ENCODE measurements around the gene USP47.

Gene USP47

GRCh38 chr11:11965192-11965591 lies 123.4 kb downstream of the USP47 start:
- DNase-seq (ENCODE audit: low read depth in 3 of 3, low spot score in 1 of 3) = no peak

DNA sequence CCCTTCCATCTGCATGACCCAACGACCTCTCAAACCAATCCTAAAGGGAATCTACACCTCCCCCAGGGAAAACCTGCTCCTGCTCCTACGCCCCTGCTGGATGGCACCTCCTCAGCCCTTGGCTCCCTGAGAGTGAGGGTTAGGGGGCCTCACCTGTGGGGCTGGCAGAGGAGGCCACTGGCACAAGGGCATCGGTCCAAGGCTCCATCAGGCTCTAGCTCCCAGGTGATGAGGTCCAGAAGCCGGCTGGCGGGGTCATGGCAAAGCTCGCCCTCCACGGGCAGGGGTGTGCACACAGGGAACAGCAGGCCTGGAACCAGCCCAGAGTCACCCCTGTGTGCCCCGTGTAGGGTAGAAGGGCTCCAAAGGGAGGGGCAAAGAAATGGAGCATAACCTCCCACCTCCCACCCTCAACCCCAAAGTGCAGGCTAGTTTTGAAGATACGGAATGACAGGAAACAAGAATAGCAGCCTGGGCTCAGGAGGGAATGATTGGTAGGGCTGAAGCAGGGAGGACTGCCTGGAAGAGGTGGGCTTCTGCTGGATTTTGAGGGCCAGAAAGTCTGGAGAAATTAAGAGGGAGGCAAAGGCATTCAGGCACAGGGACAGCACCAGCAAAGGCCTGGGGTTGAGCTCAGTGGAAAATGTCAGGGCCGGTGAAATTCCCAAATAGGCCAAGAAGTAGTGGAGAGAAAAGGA lies 124.0 kb downstream of the USP47 start:
- no peak for DNase-seq (ENCODE audit: low read depth in 3 of 3, low spot score in 1 of 3)

- DNase-seq (ENCODE audit: low read depth in 3 of 3, low spot score in 1 of 3) = no peak
These were observed 124.6 kb downstream of the USP47 start for GRCh38 chr11:11966354-11966741.

GRCh38 chr11:11966826-11967668 lies 125.3 kb downstream of the USP47 start:
- DNase-seq (ENCODE audit: low read depth in 3 of 3, low spot score in 1 of 3) = peak in 2 of 3 donors; percentile 30 to 48

DNA sequence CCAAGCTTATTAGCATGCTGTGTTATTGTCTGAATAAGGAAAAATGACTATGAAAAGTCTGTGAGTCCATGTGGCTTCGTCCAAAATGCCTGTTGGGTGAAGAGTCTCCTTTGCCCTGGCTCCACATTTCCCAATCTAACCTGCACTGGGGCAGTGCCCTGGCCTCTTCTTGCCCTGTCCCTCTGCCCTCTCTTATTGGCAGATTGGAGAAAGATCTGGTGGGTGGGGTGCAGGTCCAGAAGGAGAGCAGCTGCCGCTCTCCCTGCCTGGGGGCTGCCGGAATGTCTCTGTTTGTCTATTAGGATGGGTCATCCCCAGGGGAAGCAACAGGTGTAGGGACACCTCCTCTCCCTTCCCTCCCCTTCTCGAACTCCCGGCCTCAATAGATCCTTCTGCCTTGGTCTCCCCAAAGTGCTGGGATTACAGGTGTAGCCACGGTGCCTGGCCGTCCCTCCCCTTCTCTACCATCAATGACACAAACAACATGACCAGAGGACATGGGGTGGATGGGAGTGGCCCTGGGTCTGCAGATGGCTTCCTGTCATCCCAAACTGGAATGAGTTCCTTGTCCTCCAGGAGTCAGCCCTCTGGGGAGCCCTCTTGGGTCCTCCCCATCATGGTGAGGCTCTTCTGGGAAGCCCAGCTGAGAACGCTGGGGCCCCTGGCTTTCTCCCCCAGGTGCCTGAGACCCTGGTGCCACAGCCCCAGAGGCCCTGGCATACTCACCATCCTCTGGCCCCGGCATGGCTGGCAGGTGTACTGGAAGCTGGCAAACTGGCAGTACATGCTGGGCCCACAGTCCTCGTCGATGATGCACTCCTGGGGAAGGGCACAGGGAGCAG lies 126.1 kb downstream of the USP47 start:
- no peak for DNase-seq (ENCODE audit: low read depth in 3 of 3, low spot score in 1 of 3)

DNA sequence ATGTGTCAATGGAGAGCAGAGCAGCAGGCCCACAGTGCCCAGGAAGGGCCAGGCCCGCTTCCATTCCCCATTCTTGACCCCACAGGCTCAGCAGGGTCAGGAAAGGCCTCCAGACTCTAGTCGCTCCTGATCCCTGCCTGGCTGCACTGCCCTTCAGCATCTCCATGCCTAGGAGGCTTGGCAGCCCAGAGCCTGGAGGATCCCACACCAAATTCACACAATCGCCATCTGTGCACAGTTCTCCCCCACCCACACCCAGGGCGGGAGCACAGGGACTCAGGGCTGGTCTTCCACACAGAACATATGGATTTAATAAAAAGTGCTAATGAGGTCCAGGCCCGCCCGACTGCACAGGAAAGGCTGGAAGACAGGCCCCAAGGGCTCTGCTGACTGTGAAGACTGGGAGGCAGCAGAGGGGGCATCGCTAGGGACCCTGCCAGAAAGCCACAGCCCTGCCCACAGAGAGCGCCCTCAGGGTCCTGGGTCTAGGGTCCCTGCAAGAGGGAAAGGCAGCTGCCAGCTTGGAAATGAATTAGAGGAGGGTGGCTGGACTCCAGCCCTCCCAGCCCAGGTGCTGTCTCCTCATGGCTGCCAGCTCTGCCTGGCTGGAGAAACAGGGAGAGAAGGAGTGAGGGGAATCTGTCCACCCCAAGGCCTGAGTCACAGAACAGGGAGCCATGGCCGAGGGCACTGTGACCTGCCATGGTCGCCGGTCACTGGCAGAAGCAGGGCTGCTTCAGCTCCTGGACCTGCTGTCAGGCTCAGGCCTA lies 126.9 kb downstream of the USP47 start:
- DNase-seq (ENCODE audit: low read depth in 3 of 3, low spot score in 1 of 3) = no peak

- no peak for DNase-seq (ENCODE audit: low read depth in 3 of 3, low spot score in 1 of 3)
These were observed 127.8 kb downstream of the USP47 start for GRCh38 chr11:11969380-11970215.

GRCh38 chr11:11970556-11970955 lies 128.8 kb downstream of the USP47 start:
- DNase-seq (ENCODE audit: low read depth in 3 of 3, low spot score in 1 of 3) = no peak

DNA sequence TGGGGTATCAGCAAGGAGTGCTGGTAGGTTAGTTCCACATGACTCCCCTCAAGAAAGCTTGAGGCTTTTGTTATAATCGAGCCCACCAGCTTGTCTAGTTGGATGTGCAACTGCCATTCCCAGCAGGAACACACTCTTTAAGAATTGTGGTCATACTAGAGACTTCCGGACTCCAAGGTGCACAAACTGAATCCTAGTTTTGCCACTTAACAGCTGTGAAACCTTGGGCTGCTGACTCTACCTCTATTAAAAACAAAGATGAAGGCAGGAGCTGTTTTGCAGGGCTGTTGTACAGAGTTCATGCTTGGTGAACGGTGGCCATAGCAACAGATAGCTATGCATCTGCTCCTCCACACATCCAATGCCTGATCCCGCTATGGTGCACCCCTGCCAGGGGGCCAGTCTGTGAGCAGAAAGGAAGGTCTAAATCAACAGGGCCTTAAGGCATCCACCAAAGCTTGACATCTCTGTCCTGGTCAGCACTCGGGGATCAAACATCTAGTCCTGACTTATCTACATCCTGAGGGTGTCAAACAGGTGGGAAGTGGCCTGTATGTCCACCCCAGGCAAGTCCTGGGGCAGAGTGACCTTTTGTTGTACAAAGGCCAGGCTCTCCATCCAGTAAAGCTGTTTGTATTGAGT lies 130.3 kb downstream of the USP47 start:
- DNase-seq (ENCODE audit: low read depth in 3 of 3, low spot score in 1 of 3) = no peak

DNA sequence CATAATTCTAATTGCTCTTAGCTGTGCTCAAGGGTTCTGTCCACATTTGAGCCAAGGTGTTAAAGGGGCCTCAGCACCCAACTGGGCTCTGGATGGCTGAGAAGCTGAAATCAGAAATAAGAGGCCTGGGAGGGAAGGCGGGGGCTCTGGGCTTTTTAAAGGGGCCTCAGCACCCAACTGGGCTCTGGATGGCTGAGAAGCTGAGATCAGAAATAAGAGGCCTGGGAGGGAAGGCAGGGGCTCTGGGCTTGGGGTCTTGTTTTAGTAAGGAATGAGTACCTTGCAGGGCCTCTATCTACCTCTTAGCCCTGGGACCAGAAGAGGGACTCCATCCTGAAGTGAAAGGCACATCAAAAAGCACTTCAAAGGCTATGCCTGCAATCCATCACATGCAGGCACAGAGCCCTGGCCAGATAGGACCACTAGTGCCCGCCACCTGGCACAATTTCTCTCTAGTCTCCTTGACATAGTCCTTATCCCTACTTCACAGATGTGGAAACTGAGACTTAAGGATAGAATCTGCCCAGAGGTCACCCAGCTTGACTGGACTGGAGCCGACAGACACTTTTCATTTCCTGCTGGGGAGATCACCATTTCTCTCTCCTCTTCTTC lies 131.1 kb downstream of the USP47 start:
- DNase-seq (ENCODE audit: low read depth in 3 of 3, low spot score in 1 of 3) = no peak

DNA sequence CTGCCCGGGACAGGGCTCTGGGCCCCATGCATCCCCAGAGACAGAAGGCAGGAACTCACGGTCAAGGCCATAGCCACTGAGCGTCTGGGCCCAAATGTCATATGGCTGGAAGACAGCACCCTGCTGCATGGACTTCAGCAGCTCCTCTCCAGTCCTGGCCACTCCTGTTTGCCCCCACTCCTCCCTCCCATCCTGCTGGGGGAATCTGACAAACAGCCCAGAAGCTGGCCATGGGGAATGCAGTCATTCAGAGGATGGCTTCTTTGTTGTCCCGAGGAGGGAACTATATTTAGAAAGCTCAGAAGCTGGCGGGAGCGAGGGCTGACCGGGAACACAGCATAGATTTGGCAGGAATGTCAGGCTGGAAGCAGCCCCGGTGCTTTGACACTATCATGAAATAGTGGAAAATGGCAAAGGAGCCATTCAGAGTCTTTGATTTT lies 131.6 kb downstream of the USP47 start:
- DNase-seq (ENCODE audit: low read depth in 3 of 3, low spot score in 1 of 3) = no peak

GRCh38 chr11:11973866-11974265 lies 132.1 kb downstream of the USP47 start:
- DNase-seq (ENCODE audit: low read depth in 3 of 3, low spot score in 1 of 3) = no peak

GRCh38 chr11:11975201-11976092 lies 133.7 kb downstream of the USP47 start:
- DNase-seq (ENCODE audit: low read depth in 3 of 3, low spot score in 1 of 3) = no peak

GRCh38 chr11:11976481-11977127 lies 134.8 kb downstream of the USP47 start:
- DNase-seq (ENCODE audit: low read depth in 3 of 3, low spot score in 1 of 3) = no peak

DNA sequence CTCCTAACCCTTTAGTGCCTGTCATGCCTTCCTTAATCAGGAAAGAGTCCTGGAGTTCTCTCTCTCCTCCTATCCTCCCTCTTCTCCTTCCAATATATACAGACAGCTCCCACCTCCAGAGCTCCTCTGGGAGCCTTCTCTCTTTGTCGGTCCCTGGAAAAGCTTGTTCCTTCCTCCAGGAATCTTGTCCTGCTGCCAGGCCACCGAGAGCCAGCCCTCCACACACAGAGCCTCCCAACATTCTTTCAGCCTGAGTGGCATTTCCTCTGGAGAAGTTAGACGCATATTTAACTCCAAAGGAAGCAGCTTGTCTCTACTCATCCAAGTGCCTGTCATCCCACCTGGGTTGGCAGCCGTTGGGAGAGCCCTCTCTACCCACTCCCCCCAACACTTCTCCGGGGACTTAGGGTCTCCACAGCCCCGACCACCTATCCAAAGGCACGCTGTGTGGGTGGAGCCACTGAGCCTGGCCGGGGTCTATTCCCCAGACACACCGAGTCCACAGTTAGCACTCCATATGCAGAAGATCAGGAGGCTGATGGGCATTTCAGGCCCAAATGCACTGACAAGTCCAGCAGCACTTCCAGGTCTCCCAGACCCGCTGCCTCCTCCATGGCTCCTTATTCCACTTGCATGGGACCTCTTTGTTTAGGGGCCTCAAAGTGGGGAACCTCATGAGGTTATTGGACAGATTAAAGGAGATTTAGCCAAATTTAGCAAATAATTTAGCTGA lies 135.6 kb downstream of the USP47 start:
- DNase-seq (ENCODE audit: low read depth in 3 of 3, low spot score in 1 of 3) = no peak

GRCh38 chr11:11978098-11978637 lies 136.4 kb downstream of the USP47 start:
- DNase-seq (ENCODE audit: low read depth in 3 of 3, low spot score in 1 of 3) = no peak

Measured in stimulated activated CD4-positive, alpha-beta T cell treated with anti-CD3 and anti-CD28 coated beads, TNF-alpha, amount 100 ng/mL, for 1 hour (primary cell).